ENCODE measurements around the gene PDE4D. TPM values are rescaled to one million over a fixed set of nuclear protein-coding genes. Genes with fewer than 3 reads are reported as not detected.
"Not testable (repeated sequence)": the region's sequence is repeated elsewhere in the genome, so short reads cannot be mapped to it uniquely, and the experiment has no call there.

PDE4D gene
- total RNA-seq, 1 donor from 2014 or later = 2.3 TPM

DNA sequence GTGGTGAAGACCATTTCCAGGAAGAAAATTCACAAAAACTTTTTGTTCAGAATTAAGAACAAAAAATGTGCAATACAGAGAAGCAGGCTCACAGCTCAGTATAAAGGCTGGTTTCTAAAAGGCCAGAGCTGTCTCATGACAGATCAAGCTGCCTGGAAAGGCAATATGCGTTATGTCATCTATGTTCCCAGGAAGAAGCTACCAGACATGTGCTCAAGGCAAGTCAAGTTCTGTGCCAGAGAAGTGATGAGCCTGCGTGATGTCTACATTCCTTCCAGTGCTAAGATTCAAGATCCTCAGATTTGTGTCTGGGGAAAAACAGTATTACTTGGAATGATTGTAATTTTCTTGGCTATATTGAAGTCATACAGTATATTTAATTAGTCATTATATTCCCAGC is 104.3 kb downstream of the PDE4D start:
- H3K4me2 ChIP-seq = no peak overlapping the region
- DNase-seq (ENCODE audit: low spot score) = no peak
- H4K20me1 ChIP-seq (ENCODE audit: low read depth) = no peaks in the 10 kb centered on the region
- H3K4me1 ChIP-seq = peaks cover 7% of the 10 kb centered on the region
- no peaks in the 10 kb centered on the region for H3K27me3 ChIP-seq
- H3K27ac ChIP-seq = no peak overlapping the region
- no peak overlapping the region for H3K9ac ChIP-seq
- H3F3A ChIP-seq (ENCODE audit: low read depth) = no peaks in the 10 kb centered on the region
- Mint-ChIP-seq H3K36me3 (no peaks in the 10 kb centered on the region), H3K27ac (no peak overlapping the region), H3K9me3 (no peaks in the 10 kb centered on the region), H3K4me1 (peaks cover 6% of the 10 kb centered on the region), H3K4me3 (no peak overlapping the region), H3K27me3 (ENCODE audit: insufficient read depth, low read depth) (no peaks in the 10 kb centered on the region)
- no peak for TF ChIP-seq EZH2phosphoT487 (IDR thresholded peaks at IDR 0.05)
- TF ChIP-seq, protein P1, sequence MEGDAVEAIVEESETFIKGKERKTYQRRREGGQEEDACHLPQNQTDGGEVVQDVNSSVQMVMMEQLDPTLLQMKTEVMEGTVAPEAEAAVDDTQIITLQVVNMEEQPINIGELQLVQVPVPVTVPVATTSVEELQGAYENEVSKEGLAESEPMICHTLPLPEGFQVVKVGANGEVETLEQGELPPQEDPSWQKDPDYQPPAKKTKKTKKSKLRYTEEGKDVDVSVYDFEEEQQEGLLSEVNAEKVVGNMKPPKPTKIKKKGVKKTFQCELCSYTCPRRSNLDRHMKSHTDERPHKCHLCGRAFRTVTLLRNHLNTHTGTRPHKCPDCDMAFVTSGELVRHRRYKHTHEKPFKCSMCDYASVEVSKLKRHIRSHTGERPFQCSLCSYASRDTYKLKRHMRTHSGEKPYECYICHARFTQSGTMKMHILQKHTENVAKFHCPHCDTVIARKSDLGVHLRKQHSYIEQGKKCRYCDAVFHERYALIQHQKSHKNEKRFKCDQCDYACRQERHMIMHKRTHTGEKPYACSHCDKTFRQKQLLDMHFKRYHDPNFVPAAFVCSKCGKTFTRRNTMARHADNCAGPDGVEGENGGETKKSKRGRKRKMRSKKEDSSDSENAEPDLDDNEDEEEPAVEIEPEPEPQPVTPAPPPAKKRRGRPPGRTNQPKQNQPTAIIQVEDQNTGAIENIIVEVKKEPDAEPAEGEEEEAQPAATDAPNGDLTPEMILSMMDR (IDR thresholded peaks at IDR 0.05) = no peak
- no peak for TF ChIP-seq EZH2 (IDR thresholded peaks at IDR 0.05)
- H3K79me2 ChIP-seq (ENCODE audit: low read depth) = no peaks in the 10 kb centered on the region
- H3K36me3 ChIP-seq = no peaks in the 10 kb centered on the region
- no peaks in the 10 kb centered on the region for H3K9me3 ChIP-seq (ENCODE audit: low read depth)
- no peak overlapping the region for H2AFZ ChIP-seq (replicated peaks)
- H3K4me3 ChIP-seq = no peak overlapping the region

DNA sequence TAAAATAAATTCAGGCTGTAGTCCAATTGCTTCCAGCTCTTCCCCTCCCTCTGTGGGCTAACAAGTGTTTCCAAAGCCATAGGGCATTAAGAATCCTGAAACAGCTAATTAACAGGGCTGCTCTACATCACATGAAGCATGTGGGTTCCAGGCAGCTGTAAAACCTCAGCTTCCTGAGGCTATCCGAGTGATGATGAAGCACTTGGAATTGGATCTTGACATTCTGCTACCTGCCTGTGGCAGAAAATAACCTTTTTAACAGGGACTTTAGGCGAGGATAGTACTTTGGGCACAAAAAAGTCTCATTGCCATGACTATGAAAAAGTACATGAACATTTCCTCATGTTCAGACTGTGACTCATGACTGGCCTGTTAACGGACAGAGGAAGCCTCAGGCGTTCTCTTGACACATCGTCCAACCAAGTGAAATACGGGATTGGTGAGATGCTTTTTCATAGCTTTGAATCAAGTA is 107.2 kb downstream of the PDE4D start:
- Histone ChIP-seq H3K36me3 (no peaks in the 10 kb centered on the region), H4K20me1 (ENCODE audit: low read depth) (no peaks in the 10 kb centered on the region), H3K79me2 (ENCODE audit: low read depth) (no peaks in the 10 kb centered on the region), H3K4me1 (peaks cover 7% of the 10 kb centered on the region), H3K27ac (no peak overlapping the region), H2AFZ (replicated peaks) (no peak overlapping the region), H3K9me3 (ENCODE audit: low read depth) (no peaks in the 10 kb centered on the region), H3K4me3 (no peak overlapping the region), H3K4me2 (no peak overlapping the region), H3F3A (ENCODE audit: low read depth) (no peaks in the 10 kb centered on the region), H3K27me3 (no peaks in the 10 kb centered on the region), H3K9ac (no peak overlapping the region)
- H3K27ac Mint-ChIP-seq = no peak overlapping the region
- no peaks in the 10 kb centered on the region for H3K36me3 Mint-ChIP-seq
- no peak for DNase-seq (ENCODE audit: low spot score)
- no peaks in the 10 kb centered on the region for H3K9me3 Mint-ChIP-seq
- peaks cover 6% of the 10 kb centered on the region for H3K4me1 Mint-ChIP-seq
- no peak overlapping the region for H3K4me3 Mint-ChIP-seq
- H3K27me3 Mint-ChIP-seq (ENCODE audit: insufficient read depth, low read depth) = no peaks in the 10 kb centered on the region
- no peak for TF ChIP-seq EZH2phosphoT487 (IDR thresholded peaks at IDR 0.05)
- no peak for TF ChIP-seq EZH2 (IDR thresholded peaks at IDR 0.05)
- TF ChIP-seq, protein P1 (IDR thresholded peaks at IDR 0.05) = no peak

DNA sequence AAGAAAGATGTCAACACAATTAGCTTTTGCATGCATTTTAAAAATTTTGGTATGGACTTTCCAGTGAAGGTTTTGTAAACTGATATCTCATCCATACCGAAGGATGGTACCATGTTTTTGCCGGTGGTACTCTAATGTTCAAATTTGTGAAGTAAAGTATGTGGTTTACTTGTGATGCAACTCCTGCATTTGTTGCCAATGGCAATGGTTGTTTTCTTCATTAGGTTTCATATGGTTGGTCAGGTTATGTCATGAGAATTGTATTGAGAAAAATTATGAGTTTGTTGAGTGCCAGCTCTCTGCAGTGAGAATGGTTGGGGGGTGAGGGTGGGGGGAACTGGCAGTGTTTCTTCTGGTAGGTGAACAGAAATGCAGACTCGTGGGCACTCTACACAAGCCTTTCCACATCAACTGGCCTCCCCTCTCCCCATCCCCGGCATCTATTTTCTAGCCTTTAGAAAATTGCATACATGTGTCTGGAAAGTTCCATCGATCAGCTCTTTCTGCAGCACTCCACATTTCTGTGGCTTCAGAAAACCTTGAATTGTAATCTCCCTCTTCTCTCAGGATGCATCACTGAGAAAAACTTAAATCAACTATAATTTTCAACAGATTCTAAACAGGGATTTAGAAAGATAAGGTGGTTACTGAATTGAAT is 107.7 kb downstream of the PDE4D start:
- Histone ChIP-seq H3K36me3 (no peaks in the 10 kb centered on the region), H3K4me2 (no peak overlapping the region), H3K4me1 (peaks cover 3% of the 10 kb centered on the region), H3K9ac (no peak overlapping the region), H2AFZ (replicated peaks) (no peak overlapping the region), H3K9me3 (ENCODE audit: low read depth) (no peaks in the 10 kb centered on the region), H3K4me3 (no peak overlapping the region), H3K27ac (no peak overlapping the region), H3K27me3 (no peaks in the 10 kb centered on the region), H4K20me1 (ENCODE audit: low read depth) (no peaks in the 10 kb centered on the region), H3F3A (ENCODE audit: low read depth) (no peaks in the 10 kb centered on the region), H3K79me2 (ENCODE audit: low read depth) (no peaks in the 10 kb centered on the region)
- Mint-ChIP-seq H3K4me1 (peaks cover 5% of the 10 kb centered on the region), H3K27me3 (ENCODE audit: insufficient read depth, low read depth) (no peaks in the 10 kb centered on the region), H3K4me3 (no peak overlapping the region), H3K9me3 (no peaks in the 10 kb centered on the region), H3K27ac (no peak overlapping the region), H3K36me3 (no peaks in the 10 kb centered on the region)
- TF ChIP-seq EZH2phosphoT487 (IDR thresholded peaks at IDR 0.05) (no peak), EZH2 (IDR thresholded peaks at IDR 0.05) (no peak)
- TF ChIP-seq, protein P1 (IDR thresholded peaks at IDR 0.05) = no peak
- no peak for DNase-seq (ENCODE audit: low spot score)

DNA sequence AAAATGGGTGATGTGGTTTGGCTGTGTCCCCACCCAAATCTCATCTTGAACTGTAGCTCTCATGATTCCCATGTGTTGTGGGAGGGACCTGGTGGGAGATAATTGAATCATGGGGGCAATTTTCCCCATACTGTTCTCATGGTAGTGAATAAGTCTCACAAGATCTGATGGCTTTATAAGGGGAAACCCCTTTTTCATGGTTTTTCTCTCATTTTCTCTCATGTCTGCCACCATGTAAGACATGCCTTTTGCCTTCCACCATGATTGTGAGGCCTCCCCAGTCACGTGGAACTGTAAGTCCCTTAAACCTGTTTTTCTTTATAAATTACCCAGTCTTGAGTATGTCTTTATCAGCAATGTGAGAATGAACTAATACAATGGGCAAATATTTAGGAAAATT is 108.8 kb downstream of the PDE4D start:
- H3K4me1 ChIP-seq; H3K36me3 ChIP-seq; H3K9me3 Mint-ChIP-seq; H3K27me3 Mint-ChIP-seq (ENCODE audit: insufficient read depth, low read depth); H3K9ac ChIP-seq; H3K27ac Mint-ChIP-seq; H3K27ac ChIP-seq; H3K4me3 ChIP-seq; H3K4me2 ChIP-seq; H3K27me3 ChIP-seq; H3K36me3 Mint-ChIP-seq; H3K4me3 Mint-ChIP-seq; H3K79me2 ChIP-seq (ENCODE audit: low read depth); H3F3A ChIP-seq (ENCODE audit: low read depth); H4K20me1 ChIP-seq (ENCODE audit: low read depth); DNase-seq (ENCODE audit: low spot score); H3K4me1 Mint-ChIP-seq; H3K9me3 ChIP-seq (ENCODE audit: low read depth); H2AFZ ChIP-seq (replicated peaks): not testable (repeated sequence)

Data from neural progenitor cell (in vitro differentiated cells).